ENCODE data around the gene TOP1.

DNA sequence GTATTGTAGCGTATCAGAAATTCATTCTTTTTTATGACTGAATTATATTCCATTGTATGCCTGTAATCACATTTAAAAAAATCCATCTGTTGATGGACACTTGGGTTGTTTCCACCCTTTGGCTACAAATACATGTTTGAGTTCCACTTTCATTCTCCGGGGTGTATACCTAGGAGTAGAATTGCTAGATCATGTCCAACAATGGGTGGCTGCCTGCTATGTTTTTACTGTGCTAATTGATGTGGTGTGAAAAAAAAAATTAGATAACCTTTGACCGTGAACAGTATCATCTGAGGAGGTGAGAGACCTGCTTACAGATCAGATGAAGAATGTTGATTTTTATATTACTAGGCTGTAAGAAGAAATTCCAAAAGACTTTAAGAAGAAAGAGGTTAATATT lies 37.1 kb downstream of the TOP1 start:
- no peak for TF ChIP-seq ZNF274 (IDR thresholded peaks at IDR 0.05; ENCODE audit: low read depth, low read length)
- TF ChIP-seq YY1 (IDR thresholded peaks at IDR 0.05; ENCODE audit: insufficient read depth, insufficient read length), result no peak
